GM18502 (cell line): Measurements from ENCODE around the gene TIMM13.
"Not testable (repeated sequence)": the region's sequence is repeated elsewhere in the genome, so short reads cannot be mapped to it uniquely, and the experiment has no call there.

Experiments
- ATAC-seq: cut with Tn5 transposase; IDR thresholded peaks from one replicate; pipeline ENCODE4 v1.9.1; 2021; ENCODE audit warnings: mild to moderate bottlenecking; ENCODE audit not compliant: unreplicated experiment, poor library complexity

Gene TIMM13

DNA sequence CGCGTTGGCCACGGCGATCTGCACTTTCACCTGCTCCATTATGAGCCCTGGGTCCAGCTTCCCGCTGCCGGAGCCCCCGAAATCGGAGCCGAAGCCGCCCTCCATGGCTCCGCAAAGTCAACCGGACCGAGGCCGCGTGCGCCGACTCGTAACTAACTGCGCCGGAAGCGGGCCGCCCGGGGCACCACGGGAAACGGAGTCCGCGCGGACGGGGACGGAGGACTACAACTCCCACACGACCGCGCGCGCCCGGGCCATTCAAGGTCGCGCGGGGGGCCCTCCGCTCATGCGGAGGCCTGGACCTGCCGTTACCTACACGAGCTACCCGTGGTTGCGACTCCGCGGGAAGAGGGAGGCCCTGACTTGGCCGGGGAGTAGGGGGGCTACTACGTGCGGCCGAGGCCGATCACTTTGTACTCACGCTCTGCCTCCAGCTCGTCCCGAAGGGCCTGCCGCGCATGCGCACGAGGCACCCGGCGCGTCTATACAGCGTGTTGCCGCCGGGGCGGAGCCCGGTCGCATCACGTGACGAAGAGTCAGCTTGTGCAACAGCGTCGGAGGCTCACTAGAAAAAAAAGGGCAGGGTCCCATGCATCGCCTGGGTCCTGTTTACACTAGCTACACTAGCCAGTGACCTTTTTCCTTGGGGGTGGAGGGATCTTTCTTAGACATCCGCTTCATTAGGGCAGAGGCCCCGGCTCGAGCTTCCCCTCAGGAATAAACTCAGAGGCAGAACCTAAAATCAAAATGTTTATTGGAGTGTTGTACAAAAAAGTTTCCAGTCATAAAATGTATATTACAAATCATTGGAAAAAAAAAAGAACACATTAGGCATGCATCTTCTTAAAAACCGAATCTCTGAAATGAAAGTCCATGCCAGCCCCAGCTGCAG, at the start of gene TIMM13:
Gene TIMM13, minus strand, starts transcription at position 158 of the 892 bp plus-strand sequence. Its CDS starts 53 bp downstream, at position 105.
- ATAC-seq = peak; percentile 74

DNA sequence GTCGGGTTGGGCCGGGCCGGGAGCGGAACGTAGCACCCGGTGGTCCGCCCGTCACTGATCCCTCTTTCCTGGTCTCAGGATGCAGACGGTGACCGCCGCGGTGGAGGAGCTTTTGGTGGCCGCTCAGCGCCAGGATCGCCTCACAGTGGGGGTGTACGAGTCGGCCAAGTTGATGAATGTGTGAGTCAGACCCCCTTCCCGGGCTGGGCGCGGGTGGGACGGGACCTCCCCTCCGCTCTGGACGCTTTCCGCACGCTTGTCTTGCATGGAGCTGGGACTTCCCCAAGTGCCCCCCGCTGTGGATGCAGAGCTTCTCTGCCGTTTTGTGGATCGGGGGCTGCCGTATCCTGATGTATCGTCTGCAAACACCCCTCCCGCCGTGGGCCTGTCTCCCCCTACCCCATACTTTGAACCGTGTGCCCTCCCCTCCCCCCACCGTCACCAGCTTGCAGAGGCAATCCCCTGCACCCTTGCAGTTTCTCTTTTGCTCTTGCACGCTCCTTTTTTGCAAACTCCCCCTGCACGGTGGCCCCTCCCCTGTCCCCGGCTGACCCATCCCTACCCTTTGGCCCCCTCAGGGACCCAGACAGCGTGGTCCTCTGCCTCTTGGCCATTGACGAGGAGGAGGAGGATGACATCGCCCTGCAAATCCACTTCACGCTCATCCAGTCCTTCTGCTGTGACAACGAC, 49.2 kb upstream of the TIMM13 start:
- ATAC-seq = peak; percentile 1

DNA sequence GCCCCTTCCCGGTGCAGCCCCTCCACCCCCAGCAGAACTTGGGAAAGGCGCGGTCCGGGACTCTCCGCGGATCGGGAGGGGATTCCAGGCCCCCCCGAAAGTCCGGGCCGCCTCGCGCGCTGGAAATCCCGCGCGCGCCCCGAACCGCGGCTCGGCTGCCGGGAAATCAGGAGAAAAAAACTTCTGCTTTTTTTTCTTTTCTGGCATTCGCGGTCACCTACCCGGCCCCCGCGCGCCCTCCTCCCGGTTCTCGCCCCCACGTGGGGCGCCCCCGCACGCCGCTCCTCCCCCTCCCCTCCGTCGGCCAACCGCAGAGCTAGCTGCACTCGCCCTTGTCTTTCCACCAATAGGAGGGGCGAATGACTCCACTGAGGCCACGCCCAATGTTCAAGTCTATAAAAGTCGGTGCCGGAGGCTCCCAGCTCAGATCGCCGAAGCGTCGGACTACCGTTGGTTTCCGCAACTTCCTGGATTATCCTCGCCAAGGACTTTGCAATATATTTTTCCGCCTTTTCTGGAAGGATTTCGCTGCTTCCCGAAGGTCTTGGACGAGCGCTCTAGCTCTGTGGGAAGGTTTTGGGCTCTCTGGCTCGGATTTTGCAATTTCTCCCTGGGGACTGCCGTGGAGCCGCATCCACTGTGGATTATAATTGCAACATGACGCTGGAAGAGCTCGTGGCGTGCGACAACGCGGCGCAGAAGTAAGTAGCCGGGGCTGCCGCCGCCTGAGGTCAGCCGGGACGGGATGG, 48.5 kb upstream of the TIMM13 start, which contains the start of gene GADD45B:
Gene GADD45B, plus strand, starts transcription at position 426 of the 749 bp plus-strand sequence. Its CDS starts 232 bp downstream, at position 658.
- ATAC-seq = peak; percentile 48

DNA sequence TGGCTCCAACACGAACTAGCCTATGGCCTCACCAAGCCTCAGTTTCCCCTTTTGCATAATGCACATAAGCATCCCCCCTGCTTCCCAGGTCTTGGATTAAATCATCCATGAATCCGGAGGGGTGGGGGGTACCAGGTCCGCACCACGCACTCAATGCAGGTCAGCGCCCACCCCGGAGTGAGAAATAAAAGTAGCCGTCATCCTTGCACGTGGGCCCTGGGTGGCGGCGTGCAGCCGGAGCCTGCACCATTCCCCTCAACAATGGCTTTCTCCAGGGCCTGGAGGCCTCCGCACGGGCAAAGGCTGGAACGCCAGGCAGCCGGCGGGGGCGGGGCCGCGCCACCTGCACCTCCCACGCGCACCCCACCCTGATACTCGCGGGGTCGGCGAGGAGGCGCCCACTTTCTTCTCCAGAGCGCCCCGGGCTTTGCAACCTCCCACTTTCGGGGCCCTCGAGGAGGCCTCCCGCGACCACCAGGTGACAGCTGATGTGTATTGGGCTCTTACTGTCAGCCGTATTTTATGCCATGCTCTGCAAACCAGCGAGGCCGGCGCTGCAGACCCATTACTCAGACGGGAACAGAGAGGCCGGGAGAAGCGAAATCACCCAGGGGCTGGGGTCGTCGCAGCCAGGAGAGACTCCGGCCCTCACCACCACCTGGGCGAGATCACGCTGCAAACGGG, 47.8 kb upstream of the TIMM13 start:
- ATAC-seq = peak; percentile 7

DNA sequence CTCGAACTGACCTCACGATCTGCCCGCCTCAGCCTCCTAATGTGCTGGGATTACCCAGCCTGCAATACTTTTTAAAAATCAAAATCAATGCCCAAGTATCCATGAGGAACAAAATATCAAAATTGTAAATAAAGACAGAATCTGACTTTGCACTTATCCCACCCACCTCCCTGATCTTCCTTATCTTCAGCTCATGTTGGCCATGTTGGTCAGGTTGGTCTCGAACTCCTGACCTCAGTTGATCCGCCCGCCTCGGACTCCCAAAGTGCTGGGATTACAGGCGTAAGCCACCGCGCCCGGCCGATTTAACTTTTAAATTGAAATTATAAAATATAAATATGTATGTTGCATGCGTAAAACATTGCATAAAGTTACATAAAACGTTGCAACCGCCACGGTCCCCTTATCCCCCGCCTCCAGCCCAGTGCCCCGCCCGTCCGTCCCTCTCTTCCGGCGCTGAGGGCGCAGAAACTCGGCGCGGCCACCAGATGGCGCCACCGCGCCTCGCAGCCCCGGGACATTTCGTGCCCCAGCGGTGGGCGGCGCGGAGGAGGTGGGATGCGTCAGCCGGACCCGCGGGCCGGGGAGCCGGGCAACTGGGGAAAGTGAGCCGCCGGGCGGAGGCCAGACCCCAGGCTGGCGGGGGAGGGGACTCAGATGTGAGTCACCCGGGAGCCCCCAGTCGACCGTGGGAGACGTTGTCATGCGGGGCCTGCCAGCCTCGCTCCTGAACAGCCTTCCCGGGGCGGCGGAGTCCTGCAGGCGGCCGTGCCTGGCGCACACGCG, 47.0 kb upstream of the TIMM13 start:
- ATAC-seq = peak; percentile 36

DNA sequence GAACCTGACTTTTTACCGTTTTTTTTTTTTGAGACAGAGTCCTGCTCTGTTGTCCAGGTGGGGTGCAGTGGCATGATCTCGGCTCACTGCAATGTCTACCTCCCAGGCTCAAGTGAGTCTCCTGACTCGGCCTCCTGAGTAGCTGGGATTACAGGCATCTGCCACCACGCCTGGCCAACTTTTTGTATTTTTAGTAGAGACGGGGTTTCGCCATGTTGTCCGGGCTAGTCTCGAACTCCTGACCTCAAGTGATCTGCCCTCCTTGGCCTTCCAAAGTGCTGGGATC, 42.5 kb upstream of the TIMM13 start:
- ATAC-seq = not testable (repeated sequence)

DNA sequence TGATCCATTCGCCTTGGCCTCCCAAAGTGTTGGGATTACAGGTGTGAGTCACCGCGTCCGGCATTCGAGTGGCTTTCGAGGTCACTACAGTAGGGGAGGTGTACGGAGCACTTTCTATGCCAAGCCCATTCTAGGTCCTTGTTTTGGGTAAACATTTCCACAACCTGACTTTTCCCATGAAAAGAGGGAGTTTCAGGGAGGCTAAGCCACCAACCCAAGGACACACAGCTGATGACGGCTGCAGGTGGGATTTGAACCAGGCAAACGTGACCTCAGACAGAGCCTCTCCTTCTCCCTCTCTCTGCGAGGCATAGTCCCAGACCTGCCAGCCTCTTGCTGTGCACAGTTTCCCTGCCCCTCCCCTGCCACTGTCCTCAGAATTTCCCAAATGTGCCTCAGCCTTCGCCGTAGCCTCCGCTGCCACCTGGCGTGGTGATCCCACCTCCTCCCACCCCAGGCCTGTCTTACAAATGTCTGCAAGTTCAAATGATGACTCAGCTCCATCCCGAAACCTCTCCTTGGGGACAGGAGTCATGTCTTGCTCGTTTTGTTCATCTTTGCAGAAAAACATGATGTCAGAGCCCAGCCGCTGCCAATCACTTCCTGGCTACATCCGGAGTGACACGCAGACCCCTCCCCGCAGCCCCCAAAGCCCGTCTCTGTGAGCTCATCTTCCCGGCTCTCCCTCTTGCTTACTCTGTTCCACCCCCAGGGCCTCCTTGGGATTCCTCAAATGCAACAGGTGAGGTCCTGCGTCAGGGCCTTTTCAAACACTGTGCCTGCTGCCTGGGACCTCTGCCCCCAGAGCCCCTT, 41.9 kb upstream of the TIMM13 start:
- ATAC-seq = no peak

DNA sequence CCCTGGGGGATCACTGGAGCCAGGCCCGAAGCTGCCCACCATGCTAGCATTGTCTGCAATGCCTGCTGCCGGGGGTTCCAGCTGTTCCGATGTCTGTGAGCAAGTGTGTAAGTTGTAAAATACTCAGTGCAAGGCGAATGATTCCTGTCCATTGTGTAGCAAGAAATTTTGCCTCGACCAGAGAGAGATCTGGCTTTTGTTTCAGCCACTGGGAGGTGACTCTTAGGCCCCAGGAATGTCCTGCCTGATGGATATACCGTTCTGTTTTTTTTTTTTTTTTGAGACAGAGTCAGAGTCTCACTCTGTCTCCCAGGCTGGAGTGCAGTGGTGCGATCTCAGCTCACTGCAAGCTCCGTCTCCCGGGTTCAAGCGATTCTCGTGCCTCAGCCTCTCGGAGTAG, 41.2 kb upstream of the TIMM13 start:
- no peak for ATAC-seq

DNA sequence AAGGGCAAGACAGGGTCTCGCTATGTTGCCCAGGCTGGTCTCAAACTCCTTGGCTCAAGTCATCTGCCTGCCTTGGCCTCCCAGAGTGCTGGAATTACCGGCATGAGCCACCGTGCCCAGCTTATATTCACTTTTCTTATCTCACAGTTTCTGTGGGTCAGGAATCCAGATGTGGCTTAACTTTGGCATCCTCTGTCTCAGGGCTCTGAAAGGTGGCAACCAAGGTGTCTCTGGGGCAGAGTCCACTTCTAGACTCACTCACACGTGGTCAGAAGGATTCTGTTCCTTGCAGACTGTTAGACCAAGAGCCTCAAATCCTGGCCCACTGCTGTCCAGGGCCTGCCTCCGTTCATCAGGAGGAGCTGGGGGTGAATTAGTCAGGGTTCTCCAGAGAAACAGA, 37.0 kb upstream of the TIMM13 start:
- ATAC-seq = no peak

DNA sequence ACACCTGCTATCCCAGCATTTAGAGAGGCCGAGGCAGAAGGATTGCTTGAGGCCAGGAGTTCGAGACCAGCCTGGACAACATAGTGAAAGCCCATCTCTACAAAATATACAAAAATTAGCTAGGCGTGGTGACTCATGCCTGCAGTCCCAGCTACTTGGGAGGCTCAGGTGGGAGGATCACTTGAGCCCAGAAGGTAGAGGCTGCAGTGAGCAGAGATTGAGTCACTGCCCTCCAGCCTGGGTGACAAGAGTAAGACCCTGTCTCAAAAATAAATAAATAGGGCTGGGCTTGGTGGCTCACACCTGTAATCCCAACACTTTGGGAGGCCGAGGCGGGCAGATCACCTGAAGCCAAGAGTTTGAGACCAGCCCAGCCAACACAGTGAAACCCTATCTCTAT, 36.3 kb upstream of the TIMM13 start:
- not testable (repeated sequence) for ATAC-seq

DNA sequence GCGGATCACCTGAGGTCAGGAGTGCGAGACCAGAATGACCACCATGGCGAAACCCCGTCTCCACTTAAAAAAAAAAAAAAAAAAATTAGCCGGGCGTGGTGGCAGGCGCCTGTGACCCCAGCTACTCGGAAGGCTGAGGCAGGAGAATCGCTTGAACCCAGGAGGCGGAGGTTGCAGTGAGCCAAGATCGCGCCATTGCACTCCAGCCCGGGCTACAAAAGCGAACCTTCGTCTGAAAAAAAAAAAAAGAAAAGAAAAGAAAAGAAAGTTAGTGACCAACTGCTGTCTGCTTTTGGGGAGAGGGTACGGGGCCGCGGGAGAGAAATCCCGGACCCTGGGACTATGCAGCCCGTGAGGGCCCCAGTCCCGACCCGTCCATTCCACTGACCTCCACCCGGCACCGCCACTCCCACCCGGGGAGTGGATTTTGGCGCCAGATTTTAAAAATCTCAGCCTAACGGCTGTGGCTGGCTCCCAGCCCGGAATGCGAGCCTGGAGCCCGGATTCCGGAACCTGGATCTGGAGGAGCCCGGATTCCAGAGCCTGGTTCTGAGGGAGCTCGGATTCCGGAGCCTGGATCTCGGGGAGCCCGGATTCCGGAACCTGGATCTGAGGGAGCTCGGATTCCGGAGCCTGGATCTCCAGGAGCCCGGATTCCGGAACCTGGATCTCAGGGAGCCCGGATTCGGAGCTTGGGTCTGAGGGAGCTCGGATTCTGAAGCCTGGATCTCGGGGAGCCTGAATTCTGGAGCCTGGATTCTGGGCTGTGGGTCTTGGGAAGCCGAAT, 35.4 kb upstream of the TIMM13 start:
- no peak for ATAC-seq

DNA sequence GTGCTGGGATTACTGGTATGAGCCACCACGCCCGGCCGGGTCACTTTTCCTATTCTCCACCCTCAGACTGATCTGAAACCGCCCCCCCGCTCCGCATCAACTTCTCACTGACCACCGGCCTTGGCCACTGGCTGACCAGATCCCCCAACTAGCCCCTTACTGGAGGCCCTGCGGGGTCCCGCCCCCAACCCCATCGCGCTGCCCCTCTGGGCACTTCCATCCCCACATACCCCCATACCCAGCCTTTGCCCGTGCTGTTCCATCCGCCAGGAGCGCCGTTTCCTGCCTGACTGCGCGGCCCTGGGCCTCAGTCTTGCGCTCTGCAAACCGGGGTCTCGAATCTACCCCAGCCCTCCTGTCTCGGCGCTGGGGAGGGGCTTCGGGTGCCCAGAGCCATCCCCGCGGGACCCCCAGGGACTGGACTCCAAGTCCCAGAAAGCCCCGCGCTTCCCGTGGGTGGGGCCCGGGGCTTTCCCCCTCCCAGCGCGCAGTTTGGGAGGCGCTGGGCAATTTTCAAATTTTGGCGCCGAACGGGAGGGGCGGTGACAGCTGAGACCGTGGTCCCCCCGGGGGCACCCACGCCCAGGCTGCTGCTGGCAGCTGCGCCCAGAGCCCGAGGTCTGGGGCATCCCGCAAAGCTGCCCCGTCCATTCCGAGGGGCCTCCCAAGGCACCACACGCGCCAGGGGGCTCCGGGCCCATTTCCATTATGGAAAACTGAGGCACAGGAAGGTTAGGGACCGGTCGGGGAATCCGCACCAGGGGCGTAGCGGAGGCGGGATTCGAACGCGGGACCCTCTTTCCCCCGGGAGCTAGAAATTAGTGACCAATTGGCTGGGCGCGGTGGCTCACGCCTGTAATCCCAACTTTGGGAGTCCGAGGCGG, 34.6 kb upstream of the TIMM13 start:
- no peak for ATAC-seq

DNA sequence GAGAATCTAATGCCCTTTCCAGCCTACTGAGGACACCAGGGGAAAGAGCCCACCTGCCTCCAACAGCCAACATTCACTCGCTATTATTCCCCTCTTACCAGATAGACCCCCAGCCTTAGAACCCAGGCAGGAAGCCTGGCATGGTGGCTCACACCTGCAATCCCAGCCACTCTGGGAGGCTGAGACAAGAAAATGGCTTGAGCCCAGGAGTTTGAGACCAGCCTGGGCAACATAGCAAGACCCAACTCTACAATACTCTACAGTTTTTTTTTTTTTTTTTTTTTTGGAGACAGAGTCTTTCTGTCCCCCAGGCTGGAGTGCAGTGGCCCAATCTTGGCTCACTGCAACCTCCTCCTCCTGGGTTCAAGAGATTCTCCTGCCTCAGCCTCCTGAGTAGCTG, 32.9 kb upstream of the TIMM13 start:
- ATAC-seq = no peak

DNA sequence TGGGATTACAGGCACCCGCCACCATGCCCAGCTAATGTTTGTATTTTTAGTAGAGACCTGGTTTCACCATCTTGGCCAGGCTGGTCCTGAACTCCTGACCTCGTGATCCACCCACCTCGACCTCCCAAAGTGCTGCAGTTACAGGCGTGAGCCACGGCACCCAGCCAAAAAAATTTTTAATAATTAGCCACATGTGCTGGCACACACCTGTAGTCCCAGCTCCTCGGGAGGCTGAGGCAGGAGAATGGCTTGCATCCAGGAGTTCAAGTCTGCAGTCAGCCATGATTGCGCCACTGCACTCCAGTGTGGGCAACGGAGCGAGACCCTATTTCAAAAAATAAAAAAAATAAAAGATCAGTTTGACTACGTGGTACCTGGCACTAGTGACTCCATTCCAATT, 31.4 kb upstream of the TIMM13 start:
- not testable (repeated sequence) for ATAC-seq

DNA sequence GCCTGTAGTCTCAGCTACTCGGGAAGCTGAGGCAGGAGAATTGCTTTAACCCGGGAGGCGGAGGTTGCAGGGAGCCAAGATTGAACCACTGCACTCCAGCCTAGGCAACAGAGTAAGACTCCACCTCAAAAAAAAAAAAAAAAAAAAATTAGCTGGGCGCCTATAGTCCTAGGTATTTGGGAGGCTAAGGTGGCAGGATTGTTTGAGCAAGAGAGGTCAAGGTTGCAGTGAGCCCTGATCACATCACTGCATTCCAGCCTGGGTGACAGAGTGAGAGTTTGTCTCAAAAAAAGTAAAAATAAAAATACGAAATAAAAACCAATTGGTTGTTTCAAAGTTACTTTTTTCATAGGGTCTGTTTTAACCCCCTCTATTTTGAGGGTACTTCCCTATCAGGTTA, 30.7 kb upstream of the TIMM13 start:
- no peak for ATAC-seq

DNA sequence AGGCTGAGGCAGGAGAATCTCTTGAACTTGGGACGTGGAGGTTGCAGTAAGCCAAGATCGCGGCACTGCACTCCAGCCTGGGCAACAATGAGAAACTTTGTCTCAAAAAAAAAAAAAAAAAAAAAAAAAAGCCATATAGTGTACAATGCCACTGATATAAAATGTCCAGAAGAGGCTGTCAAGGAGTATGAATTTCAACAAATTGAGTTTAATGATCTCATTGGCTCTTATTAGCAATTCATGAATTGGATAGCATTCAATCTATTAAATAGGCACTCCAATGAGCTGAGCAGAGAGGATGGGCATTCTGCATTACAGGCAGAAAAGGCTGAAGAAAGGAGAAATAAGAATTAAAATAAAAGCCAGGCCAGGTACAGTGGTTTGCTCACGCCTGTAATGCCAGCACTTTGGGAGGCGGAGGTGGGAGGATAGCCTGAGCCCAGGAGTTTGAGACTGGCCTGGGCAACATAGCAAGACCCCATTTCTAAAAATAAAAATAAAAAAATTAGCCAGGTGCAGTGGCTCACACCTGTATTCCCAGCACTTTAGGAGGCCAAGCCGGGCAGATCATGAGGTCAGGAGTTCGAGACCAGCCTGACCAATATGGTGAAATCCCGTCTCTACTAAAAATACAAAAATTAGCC, 30.1 kb upstream of the TIMM13 start:
- ATAC-seq = no peak
